HepG2 (cell line): ENCODE results near the gene TMEM258. TPM values are rescaled to one million over a fixed set of nuclear protein-coding genes. Genes with fewer than 3 reads are reported as not detected.

Experiments used
- MED13 ChIP-seq: sonication (generic); formaldehyde crosslinking; IDR thresholded peaks from 2 replicates; pipeline ENCODE4 v1.5.0; 2020; ENCODE audit warnings: missing genetic modification reagents
- PHF5A ChIP-seq: IDR thresholded peaks from one replicate; pipeline ENCODE4 v1.6.1; 2018; ENCODE audit warnings: low read depth, missing genetic modification reagents; ENCODE audit not compliant: unreplicated experiment
- ZMYM2 ChIP-seq: sonication (generic); formaldehyde crosslinking; IDR thresholded peaks from 2 replicates; pipeline ENCODE4 v1.8.0; 2022; ENCODE audit warnings: mild to moderate bottlenecking, missing genetic modification reagents
- ZNF646 ChIP-seq: sonication (generic); formaldehyde crosslinking; IDR thresholded peaks from 2 replicates; pipeline ENCODE4 v1.9.0; 2021; ENCODE audit warnings: mild to moderate bottlenecking, missing genetic modification reagents
- polyA plus RNA-seq, 8 experiments: library from polyadenylated mRNA; depleted of rRNA in 3 of 8; stranded (reverse) in 7 of 8; unstranded in 1 of 8; fragments of >200 nt; fragmentation: Illumina TruSeq in 4 of 8; extraction: Trizol in 4 of 8; gene quantifications; 2 replicates each; pipeline versions ENCODE4 v1.2.1 to v1.2.3, GENCODE V29; 2011 to 2016; ENCODE audit warnings: low read depth in 4 of 8, missing spikeins in 1 of 8, mixed read lengths in 1 of 8; ENCODE audit not compliant: insufficient read depth in 1 of 8
- total RNA-seq, 5 experiments: library from RNA; depleted of rRNA; stranded (reverse); fragments of >200 nt; fragmentation: Illumina TruSeq; extraction: Trizol; gene quantifications; 2 replicates each; pipeline ENCODE4 v1.2.3, GENCODE V29; 2016; ENCODE audit warnings: low read depth in 1 of 5
- TF ChIP-seq, protein P1 (sequence below): sonication (generic); formaldehyde crosslinking; IDR thresholded peaks from 2 replicates; pipeline ENCODE4 v1.4.0; 2020; ENCODE audit warnings: missing genetic modification reagents, mild to moderate bottlenecking, borderline replicate concordance

TMEM258 gene
- total and polyA plus RNA-seq, 2 of the 13 experiments (the other 11 are each of a cell fraction or from before 2014, with no cell fraction given) = 175 to 424 TPM

DNA sequence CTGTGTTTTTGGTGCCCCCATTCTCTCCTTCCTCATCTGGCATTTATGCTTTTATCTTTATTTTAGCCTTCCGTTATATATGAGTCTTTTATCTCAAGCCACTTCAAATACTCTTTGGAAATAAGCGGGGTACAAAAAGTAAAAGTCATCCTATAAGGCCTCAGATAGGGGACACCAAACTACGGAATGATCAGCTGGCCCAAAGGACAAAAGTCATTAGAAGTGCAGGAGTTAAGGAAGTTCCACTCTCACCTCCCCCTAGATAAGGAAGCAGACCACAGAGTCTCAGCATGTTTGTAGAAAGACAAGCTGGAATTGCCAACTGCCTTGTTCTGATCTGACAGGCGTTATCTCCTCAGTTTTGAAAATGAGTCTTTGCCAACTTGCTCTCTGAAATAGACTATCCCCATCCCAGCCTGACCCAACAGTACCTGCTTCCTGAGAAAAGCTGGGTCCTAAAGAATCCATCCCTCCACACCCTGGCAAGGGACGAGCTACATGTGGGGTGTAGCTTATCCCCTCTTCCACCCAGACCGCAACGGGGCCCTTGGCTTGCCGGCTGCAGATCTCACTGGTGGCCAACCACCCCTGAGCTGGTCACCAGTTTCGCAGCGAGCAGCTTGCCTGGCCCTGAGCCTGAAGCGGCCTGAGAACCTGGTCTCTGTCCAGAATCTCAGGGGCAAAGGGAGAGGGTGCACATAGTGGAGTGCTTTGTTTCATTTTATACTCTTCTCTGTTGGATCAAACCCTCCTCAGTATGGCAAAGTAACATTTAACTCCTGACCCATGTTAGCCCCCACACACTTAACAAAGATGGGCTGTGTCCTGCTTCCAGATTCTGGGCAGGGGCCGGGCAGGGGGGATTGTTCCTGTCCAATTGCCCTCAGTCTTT, 49.5 kb upstream of the TMEM258 start (continued):
- TF ChIP-seq, protein P1, sequence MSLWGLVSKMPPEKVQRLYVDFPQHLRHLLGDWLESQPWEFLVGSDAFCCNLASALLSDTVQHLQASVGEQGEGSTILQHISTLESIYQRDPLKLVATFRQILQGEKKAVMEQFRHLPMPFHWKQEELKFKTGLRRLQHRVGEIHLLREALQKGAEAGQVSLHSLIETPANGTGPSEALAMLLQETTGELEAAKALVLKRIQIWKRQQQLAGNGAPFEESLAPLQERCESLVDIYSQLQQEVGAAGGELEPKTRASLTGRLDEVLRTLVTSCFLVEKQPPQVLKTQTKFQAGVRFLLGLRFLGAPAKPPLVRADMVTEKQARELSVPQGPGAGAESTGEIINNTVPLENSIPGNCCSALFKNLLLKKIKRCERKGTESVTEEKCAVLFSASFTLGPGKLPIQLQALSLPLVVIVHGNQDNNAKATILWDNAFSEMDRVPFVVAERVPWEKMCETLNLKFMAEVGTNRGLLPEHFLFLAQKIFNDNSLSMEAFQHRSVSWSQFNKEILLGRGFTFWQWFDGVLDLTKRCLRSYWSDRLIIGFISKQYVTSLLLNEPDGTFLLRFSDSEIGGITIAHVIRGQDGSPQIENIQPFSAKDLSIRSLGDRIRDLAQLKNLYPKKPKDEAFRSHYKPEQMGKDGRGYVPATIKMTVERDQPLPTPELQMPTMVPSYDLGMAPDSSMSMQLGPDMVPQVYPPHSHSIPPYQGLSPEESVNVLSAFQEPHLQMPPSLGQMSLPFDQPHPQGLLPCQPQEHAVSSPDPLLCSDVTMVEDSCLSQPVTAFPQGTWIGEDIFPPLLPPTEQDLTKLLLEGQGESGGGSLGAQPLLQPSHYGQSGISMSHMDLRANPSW = no peak
- TF ChIP-seq PHF5A (CRISPR knock-in tag) (no peak), ZMYM2 (CRISPR knock-in tag) (no peak), ZNF646 (CRISPR knock-in tag) (no peak), MED13 (CRISPR knock-in tag) (no peak)
